ENCODE measurements around the gene FAM219A. TPM values are rescaled to one million over a fixed set of nuclear protein-coding genes. Genes with fewer than 3 reads are reported as not detected.

Gene FAM219A
- total RNA-seq, 1 donor from 2014 or later: 13.4 TPM

- H3K36me3 Mint-ChIP-seq: no peaks in the 10 kb centered on the region
- H3K4me1 Mint-ChIP-seq (ENCODE audit: unreplicated experiment): no peaks in the 10 kb centered on the region
- H3K27ac Mint-ChIP-seq: no peak overlapping the region
- no peaks in the 10 kb centered on the region for H3K27me3 Mint-ChIP-seq
- DNase-seq (ENCODE audit: extremely low spot score, unreplicated experiment): no peak
- H3K9me3 Mint-ChIP-seq: no peaks in the 10 kb centered on the region
- H3K4me3 Mint-ChIP-seq: no peak overlapping the region
- TF ChIP-seq, protein P1, sequence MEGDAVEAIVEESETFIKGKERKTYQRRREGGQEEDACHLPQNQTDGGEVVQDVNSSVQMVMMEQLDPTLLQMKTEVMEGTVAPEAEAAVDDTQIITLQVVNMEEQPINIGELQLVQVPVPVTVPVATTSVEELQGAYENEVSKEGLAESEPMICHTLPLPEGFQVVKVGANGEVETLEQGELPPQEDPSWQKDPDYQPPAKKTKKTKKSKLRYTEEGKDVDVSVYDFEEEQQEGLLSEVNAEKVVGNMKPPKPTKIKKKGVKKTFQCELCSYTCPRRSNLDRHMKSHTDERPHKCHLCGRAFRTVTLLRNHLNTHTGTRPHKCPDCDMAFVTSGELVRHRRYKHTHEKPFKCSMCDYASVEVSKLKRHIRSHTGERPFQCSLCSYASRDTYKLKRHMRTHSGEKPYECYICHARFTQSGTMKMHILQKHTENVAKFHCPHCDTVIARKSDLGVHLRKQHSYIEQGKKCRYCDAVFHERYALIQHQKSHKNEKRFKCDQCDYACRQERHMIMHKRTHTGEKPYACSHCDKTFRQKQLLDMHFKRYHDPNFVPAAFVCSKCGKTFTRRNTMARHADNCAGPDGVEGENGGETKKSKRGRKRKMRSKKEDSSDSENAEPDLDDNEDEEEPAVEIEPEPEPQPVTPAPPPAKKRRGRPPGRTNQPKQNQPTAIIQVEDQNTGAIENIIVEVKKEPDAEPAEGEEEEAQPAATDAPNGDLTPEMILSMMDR (conservative IDR thresholded peaks at IDR 0.05): no peak
Measured at GRCh38 chr9:34408173-34408572, 50.2 kb downstream of the FAM219A start.

- TF ChIP-seq, protein P1 (conservative IDR thresholded peaks at IDR 0.05): no peak
- no peaks in the 10 kb centered on the region for H3K4me1 Mint-ChIP-seq (ENCODE audit: unreplicated experiment)
Measured at GRCh38 chr9:34406219-34406618, 52.2 kb downstream of the FAM219A start.

GRCh38 chr9:34405719-34406118, 52.7 kb downstream of the FAM219A start:
- Mint-ChIP-seq H3K27me3 (no peaks in the 10 kb centered on the region), H3K27ac (no peak overlapping the region), H3K4me1 (ENCODE audit: unreplicated experiment) (no peaks in the 10 kb centered on the region), H3K36me3 (no peaks in the 10 kb centered on the region), H3K9me3 (no peaks in the 10 kb centered on the region), H3K4me3 (no peak overlapping the region)
- TF ChIP-seq, protein P1 (conservative IDR thresholded peaks at IDR 0.05): no peak
- no peak for DNase-seq (ENCODE audit: extremely low spot score, unreplicated experiment)

More at GRCh38 chr9:34406219-34406618, 52.2 kb downstream of the FAM219A start:
- no peak overlapping the region for H3K4me3 Mint-ChIP-seq
- no peaks in the 10 kb centered on the region for H3K9me3 Mint-ChIP-seq
- H3K36me3 Mint-ChIP-seq: no peaks in the 10 kb centered on the region
- H3K27me3 Mint-ChIP-seq: no peaks in the 10 kb centered on the region
- DNase-seq (ENCODE audit: extremely low spot score, unreplicated experiment): no peak
- H3K27ac Mint-ChIP-seq: no peak overlapping the region

- no peak for DNase-seq (ENCODE audit: extremely low spot score, unreplicated experiment)
- TF ChIP-seq, protein P1 (conservative IDR thresholded peaks at IDR 0.05): peak; percentile 99
- Mint-ChIP-seq H3K27me3 (no peaks in the 10 kb centered on the region), H3K27ac (no peak overlapping the region), H3K4me3 (no peak overlapping the region), H3K4me1 (ENCODE audit: unreplicated experiment) (no peaks in the 10 kb centered on the region), H3K9me3 (no peaks in the 10 kb centered on the region), H3K36me3 (no peaks in the 10 kb centered on the region)
Measured at GRCh38 chr9:34403554-34404380, 54.6 kb downstream of the FAM219A start.

DNA sequence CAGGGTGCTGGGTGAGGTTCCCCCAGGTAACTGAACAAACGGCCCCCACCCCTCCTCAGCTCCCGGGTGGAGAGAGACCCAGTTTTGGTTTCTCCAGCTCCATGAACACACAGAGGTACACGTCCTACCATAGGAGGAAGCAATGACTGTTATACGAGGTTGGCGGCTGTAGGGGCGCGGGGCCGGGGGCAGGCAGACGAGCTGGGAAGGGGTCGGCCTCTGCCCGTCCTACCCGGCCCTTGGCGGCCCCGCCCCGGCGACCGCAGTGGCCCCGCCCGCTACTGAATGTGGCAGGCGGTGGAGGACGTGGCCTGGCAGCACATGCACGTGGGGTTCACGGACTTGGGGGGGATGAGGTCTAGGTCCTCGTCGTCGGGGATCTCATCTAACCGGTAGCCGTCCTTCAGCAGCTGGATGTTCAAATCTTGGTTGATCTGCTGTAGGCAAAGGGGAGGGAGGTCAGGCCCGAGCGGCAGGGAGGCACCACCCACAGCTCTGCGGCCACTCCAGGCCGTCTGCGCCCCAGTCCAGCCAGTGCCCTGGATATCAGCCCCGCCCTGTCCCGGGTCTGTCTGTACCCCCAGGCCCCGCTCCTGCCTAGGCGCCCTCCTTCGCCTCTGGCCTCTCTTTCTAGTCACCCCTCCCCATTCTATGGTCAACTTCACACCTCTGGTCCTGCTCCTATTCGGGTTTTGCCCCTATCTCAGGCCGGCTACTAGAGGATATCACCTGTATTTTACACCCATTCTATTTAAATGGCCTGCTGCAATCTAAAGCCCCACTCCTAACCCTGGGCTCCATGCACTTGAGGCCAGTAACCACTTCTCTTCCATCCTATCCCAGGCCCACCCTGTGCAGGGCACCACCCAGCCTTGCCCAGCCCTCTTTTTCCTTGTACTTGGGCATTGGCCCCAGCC, 57.4 kb downstream of the FAM219A start:
- no peaks in the 10 kb centered on the region for H3K36me3 Mint-ChIP-seq
- DNase-seq (ENCODE audit: extremely low spot score, unreplicated experiment): no peak
- no peaks in the 10 kb centered on the region for H3K9me3 Mint-ChIP-seq
- no peak overlapping the region for H3K4me3 Mint-ChIP-seq
- no peaks in the 10 kb centered on the region for H3K27me3 Mint-ChIP-seq
- no peak overlapping the region for H3K27ac Mint-ChIP-seq
- TF ChIP-seq, protein P1 (conservative IDR thresholded peaks at IDR 0.05): no peak
- H3K4me1 Mint-ChIP-seq (ENCODE audit: unreplicated experiment): no peaks in the 10 kb centered on the region

Measured in type B pancreatic cell (in vitro differentiated cells).